HEK293T (cell line): ENCODE data around the gene BCR.

ENCODE experiments used
- ARNT ChIP-seq: fragments of 450-650 bp; IDR thresholded peaks from 2 replicates; pipeline ENCODE4 v1.6.1; 2017; ENCODE audit warnings: mild to moderate bottlenecking
- BHLHE40 ChIP-seq: fragments of 450-650 bp; IDR thresholded peaks from 2 replicates; pipeline ENCODE4 v1.6.1; 2016; ENCODE audit warnings: mild to moderate bottlenecking, moderate library complexity, borderline replicate concordance
- CTBP1 ChIP-seq: fragments of 450-650 bp; IDR thresholded peaks from 2 replicates; pipeline ENCODE4 v1.6.1; 2016; ENCODE audit warnings: borderline replicate concordance
- ELF4 ChIP-seq: fragments of 450-650 bp; IDR thresholded peaks from 2 replicates; pipeline ENCODE4 v1.6.1; 2017; ENCODE audit warnings: antibody characterized with exemption
- FOXK2 ChIP-seq: fragments of 450-650 bp; IDR thresholded peaks from 2 replicates; pipeline ENCODE4 v1.6.1; 2016; ENCODE audit warnings: mild to moderate bottlenecking
- FOXM1 ChIP-seq: fragments of 450-650 bp; IDR thresholded peaks from 2 replicates; pipeline ENCODE4 v1.6.1; 2017; ENCODE audit warnings: mild to moderate bottlenecking, borderline replicate concordance
- HDGF ChIP-seq: fragments of 450-650 bp; IDR thresholded peaks from 2 replicates; pipeline ENCODE4 v1.6.1; 2017; ENCODE audit warnings: antibody characterized with exemption, borderline replicate concordance
- SP1 ChIP-seq: fragments of 450-650 bp; IDR thresholded peaks from 2 replicates; pipeline ENCODE4 v1.6.1; 2017
- SUZ12 ChIP-seq: fragments of 450-650 bp; IDR thresholded peaks from 2 replicates; pipeline ENCODE4 v1.6.1; 2016; ENCODE audit warnings: mild to moderate bottlenecking

GRCh38 chr22:23222033-23222792 is 41.9 kb downstream of the BCR start:
- TF ChIP-seq SP1 (no peak), FOXK2 (no peak), ELF4 (no peak), ARNT (no peak), SUZ12 (no peak), HDGF (no peak), FOXM1 (no peak), CTBP1 (no peak), BHLHE40 (no peak)
